ENCODE measurements around the gene NRSN1. TPM values are rescaled to one million over a fixed set of nuclear protein-coding genes. Genes with fewer than 3 reads are reported as not detected.
"Not testable (repeated sequence)": the region's sequence is repeated elsewhere in the genome, so short reads cannot be mapped to it uniquely, and the experiment has no call there.

NRSN1 gene
- total and polyA plus RNA-seq, 7 donors = 0.66 to 5.4 (median 1.7) TPM; not detected in 2

GRCh38 chr6:24131751-24132150, 5.7 kb downstream of the NRSN1 start:
- intact Hi-C loops (cut with DNase I) = no loop called here
- H3K27me3 ChIP-seq = no peaks in the 10 kb centered on the region
- DNase-seq = no peak
- H3K27ac ChIP-seq = no peak overlapping the region
- TF ChIP-seq EP300 (IDR thresholded peaks at IDR 0.05) (no peak), POLR2A (IDR thresholded peaks at IDR 0.05) (no peak), CTCF (IDR thresholded peaks at IDR 0.05) (no peak), POLR2AphosphoS5 (IDR thresholded peaks at IDR 0.05) (no peak)
- H3K4me1 ChIP-seq = peaks cover 0 to under 1% (median 0%) of the 10 kb centered on the region in 4 donors
- H3K4me3 ChIP-seq = no peak overlapping the region
- H3K9me3 ChIP-seq = no peaks in the 10 kb centered on the region
- H3K36me3 ChIP-seq = no peaks in the 10 kb centered on the region
- WGBS, 2 donors = 59 to 82% methylated on average over 2 of the region's 2 CpGs

- Histone ChIP-seq H3K36me3 (no peaks in the 10 kb centered on the region), H3K4me3 (no peak overlapping the region), H3K27me3 (no peaks in the 10 kb centered on the region), H3K27ac (no peak overlapping the region), H3K4me1 (no peaks in the 10 kb centered on the region), H3K9me3 (no peaks in the 10 kb centered on the region)
- DNase-seq = no peak
- TF ChIP-seq EP300 (IDR thresholded peaks at IDR 0.05) (no peak), POLR2AphosphoS5 (IDR thresholded peaks at IDR 0.05) (no peak), POLR2A (IDR thresholded peaks at IDR 0.05) (no peak), CTCF (IDR thresholded peaks at IDR 0.05) (no peak)
- 70 to 75% methylated on average over 2 of the region's 2 CpGs for WGBS, 2 donors
- intact Hi-C loops (cut with DNase I) = no loop called here
Measured at GRCh38 chr6:24139080-24139479, 13.1 kb downstream of the NRSN1 start.

- WGBS, 2 donors = 61 to 72% methylated on average over 2 of the region's 2 CpGs
- Histone ChIP-seq H3K27ac (no peak overlapping the region), H3K36me3 (no peaks in the 10 kb centered on the region), H3K9me3 (no peaks in the 10 kb centered on the region), H3K4me3 (no peak overlapping the region), H3K27me3 (no peaks in the 10 kb centered on the region), H3K4me1 (no peaks in the 10 kb centered on the region)
- intact Hi-C loops (cut with DNase I) = no loop called here
- TF ChIP-seq POLR2A (IDR thresholded peaks at IDR 0.05) (no peak), POLR2AphosphoS5 (IDR thresholded peaks at IDR 0.05) (no peak), CTCF (IDR thresholded peaks at IDR 0.05) (no peak), EP300 (IDR thresholded peaks at IDR 0.05) (no peak)
- no peak for DNase-seq
Measured at GRCh38 chr6:24139639-24140038, 13.6 kb downstream of the NRSN1 start.

- Histone ChIP-seq H3K4me1 (no peaks in the 10 kb centered on the region), H3K36me3 (no peaks in the 10 kb centered on the region), H3K4me3 (no peak overlapping the region), H3K27me3 (no peaks in the 10 kb centered on the region), H3K9me3 (no peaks in the 10 kb centered on the region), H3K27ac (no peak overlapping the region)
- peak; percentile 80 for DNase-seq
- TF ChIP-seq POLR2AphosphoS5 (IDR thresholded peaks at IDR 0.05) (no peak), POLR2A (IDR thresholded peaks at IDR 0.05) (no peak), CTCF (IDR thresholded peaks at IDR 0.05) (no peak), EP300 (IDR thresholded peaks at IDR 0.05) (no peak)
- WGBS, 2 donors = 84 to 87% methylated on average over 13 of the region's 13 CpGs
- intact Hi-C loops (cut with DNase I) = no loop called here
Measured at GRCh38 chr6:24140591-24140990, 14.6 kb downstream of the NRSN1 start.

- H3K9me3 ChIP-seq; H3K36me3 ChIP-seq; H3K27ac ChIP-seq; DNase-seq; H3K4me3 ChIP-seq; H3K4me1 ChIP-seq; H3K27me3 ChIP-seq; intact Hi-C loops (cut with DNase I): not testable (repeated sequence)
- 90 to 95% methylated on average over 8 of the region's 8 CpGs for WGBS, 2 donors
Measured at GRCh38 chr6:24142733-24143132, 16.7 kb downstream of the NRSN1 start.

Data from sigmoid colon (tissue), 7 donors.